GM19452 (cell line): ENCODE results near the gene QRFPR.
"Not testable (repeated sequence)": the region's sequence is repeated elsewhere in the genome, so short reads cannot be mapped to it uniquely, and the experiment has no call there.

Experiments used
- ATAC-seq: cut with Tn5 transposase; IDR thresholded peaks from one replicate; pipeline ENCODE4 v1.9.1; 2021; ENCODE audit not compliant: unreplicated experiment

Gene QRFPR

GRCh38 chr4:121380776-121381462 is at the start of gene QRFPR:
TSS of gene QRFPR (minus strand) at chr4:121381018. CDS start at chr4:121380647, 371 bp downstream.
- ATAC-seq: no peak

- no peak for ATAC-seq
Observed at GRCh38 chr4:121428721-121429120, 47.9 kb upstream of the QRFPR start.

GRCh38 chr4:121421594-121421993 is 40.8 kb upstream of the QRFPR start:
- no peak for ATAC-seq

GRCh38 chr4:121411151-121411744 is 30.4 kb upstream of the QRFPR start:
- ATAC-seq: no peak

- ATAC-seq: not testable (repeated sequence)
Observed at GRCh38 chr4:121408567-121408966, 27.7 kb upstream of the QRFPR start.

GRCh38 chr4:121400632-121401031 is 19.8 kb upstream of the QRFPR start:
- no peak for ATAC-seq

GRCh38 chr4:121397941-121398601 is 17.3 kb upstream of the QRFPR start:
- ATAC-seq: no peak

GRCh38 chr4:121397434-121397833 is 16.6 kb upstream of the QRFPR start:
- ATAC-seq: no peak

- no peak for ATAC-seq
Observed at GRCh38 chr4:121392426-121393086, 11.7 kb upstream of the QRFPR start.

GRCh38 chr4:121390335-121390734 is 9.5 kb upstream of the QRFPR start:
- no peak for ATAC-seq

- no peak for ATAC-seq
Observed at GRCh38 chr4:121379276-121379675, 1.5 kb downstream of the QRFPR start.

GRCh38 chr4:121377076-121377475 is 3.7 kb downstream of the QRFPR start:
- no peak for ATAC-seq

- ATAC-seq: no peak
Observed at GRCh38 chr4:121376556-121376955, 4.3 kb downstream of the QRFPR start.

- no peak for ATAC-seq
Observed at GRCh38 chr4:121376097-121376496, 4.7 kb downstream of the QRFPR start.

- no peak for ATAC-seq
Observed at GRCh38 chr4:121375262-121375661, 5.6 kb downstream of the QRFPR start.

- ATAC-seq: no peak
Observed at GRCh38 chr4:121373841-121374240, 7.0 kb downstream of the QRFPR start.

GRCh38 chr4:121370729-121371325 is 10.0 kb downstream of the QRFPR start:
- peak; percentile 48 for ATAC-seq

- ATAC-seq: no peak
Observed at GRCh38 chr4:121360495-121360894, 20.3 kb downstream of the QRFPR start.

- no peak for ATAC-seq
Observed at GRCh38 chr4:121358473-121358872, 22.3 kb downstream of the QRFPR start.

- no peak for ATAC-seq
Observed at GRCh38 chr4:121353213-121353612, 27.6 kb downstream of the QRFPR start.

- no peak for ATAC-seq
Observed at GRCh38 chr4:121344098-121344497, 36.7 kb downstream of the QRFPR start.
